CD14-positive monocyte (primary cell): ENCODE results near the gene ST8SIA3. TPM values are rescaled to one million over a fixed set of nuclear protein-coding genes. Genes with fewer than 3 reads are reported as not detected.

Source experiments
- DNase-seq, 3 donors: peaks; one replicate each; pipeline ENCODE4 v3.0.0-alpha.2; 2011 to 2022
- H2AFZ ChIP-seq: 2 replicates; pipeline ENCODE4 v1.6.0; 2012; ENCODE audit warnings: mild to moderate bottlenecking, low read depth, low read length, inconsistent platforms; ENCODE audit not compliant: insufficient read depth, poor library complexity, severe bottlenecking
- H3K27ac ChIP-seq, 2 donors: 1 replicate in 1 of 2; 2 replicates in 1 of 2; pipeline ENCODE4 v1.5.1; 2012 to 2013; ENCODE audit warnings: low read length in 2 of 2, control low read depth in 1 of 2, inconsistent platforms in 1 of 2, low read depth in 1 of 2, mild to moderate bottlenecking in 1 of 2
- H3K27me3 ChIP-seq, 2 donors: one replicate each; pipeline versions ENCODE4 v1.6.0 to v1.6.1; 2011 to 2013; ENCODE audit warnings: low read length in 2 of 2; ENCODE audit not compliant: control insufficient read depth in 2 of 2, insufficient read depth in 2 of 2
- H3K36me3 ChIP-seq, 2 donors: replicated peaks in 1 of 2; 1 replicate in 1 of 2; 2 replicates in 1 of 2; pipeline versions ENCODE4 v1.5.1 to v1.6.1; 2012 to 2013; ENCODE audit warnings: low read length in 2 of 2, control low read depth in 1 of 2, inconsistent platforms in 1 of 2, mild to moderate bottlenecking in 1 of 2; ENCODE audit not compliant: insufficient read depth in 2 of 2, control insufficient read depth in 1 of 2
- H3K4me1 ChIP-seq, 2 donors: 1 replicate in 1 of 2; 2 replicates in 1 of 2; pipeline versions ENCODE4 v1.5.1 to v1.6.1; 2012 to 2013; ENCODE audit warnings: low read length in 2 of 2, control low read depth in 1 of 2, inconsistent platforms in 1 of 2, mild to moderate bottlenecking in 1 of 2, moderate library complexity in 1 of 2; ENCODE audit not compliant: insufficient read depth in 2 of 2, control insufficient read depth in 1 of 2
- H3K4me2 ChIP-seq: replicated peaks from 2 replicates; pipeline ENCODE3; 2012; ENCODE audit warnings: low read length, moderate library complexity, mild to moderate bottlenecking; ENCODE audit not compliant: poor library complexity, severe bottlenecking; ENCODE audit errors: extremely low read depth
- H3K4me3 ChIP-seq, 3 experiments: fragments of 200-600 bp in 1 of 3; sonication (generic) in 1 of 3; replicated peaks in 1 of 3; 1 replicate in 2 of 3; 2 replicates in 1 of 3; pipeline ENCODE4 v1.5.1; 2011 to 2013; ENCODE audit warnings: low read length in 3 of 3, mild to moderate bottlenecking in 3 of 3, control low read depth in 2 of 3, low read depth in 2 of 3, inconsistent platforms in 1 of 3, moderate library complexity in 1 of 3
- H3K79me2 ChIP-seq: 2 replicates; pipeline ENCODE4 v1.6.0; 2012; ENCODE audit warnings: mild to moderate bottlenecking, control low read depth, inconsistent platforms, low read length, moderate library complexity; ENCODE audit not compliant: insufficient read depth
- H3K9ac ChIP-seq: 2 replicates; pipeline ENCODE4 v1.6.0; 2017; ENCODE audit warnings: low read length, mild to moderate bottlenecking; ENCODE audit not compliant: insufficient read depth, poor library complexity, severe bottlenecking
- H3K9me3 ChIP-seq, 2 donors: replicated peaks in 1 of 2; 1 replicate in 1 of 2; 2 replicates in 1 of 2; pipeline versions ENCODE4 v1.5.1 to v1.6.1; 2012 to 2013; ENCODE audit warnings: low read length in 2 of 2, control low read depth in 1 of 2; ENCODE audit not compliant: control insufficient read depth in 1 of 2, insufficient read depth in 1 of 2
- H4K20me1 ChIP-seq: 2 replicates; pipeline ENCODE4 v1.6.0; 2012; ENCODE audit warnings: mild to moderate bottlenecking, low read length, control low read depth, moderate library complexity; ENCODE audit not compliant: insufficient read depth
- H3K27ac Mint-ChIP-seq, 7 donors: one replicate each; pipeline ENCODE4 v1.8.0; 2020; ENCODE audit warnings: mild to moderate bottlenecking in 7 of 7, mixed read lengths in 7 of 7, moderate library complexity in 6 of 7, inconsistent platforms in 2 of 7
- H3K27me3 Mint-ChIP-seq, 3 donors: one replicate each; pipeline ENCODE4 v1.8.0; 2021 to 2022; ENCODE audit warnings: low read depth in 3 of 3, mild to moderate bottlenecking in 3 of 3, mixed read lengths in 3 of 3, moderate library complexity in 3 of 3, inconsistent platforms in 1 of 3
- H3K36me3 Mint-ChIP-seq, 2 donors: one replicate each; pipeline ENCODE4 v1.8.0; 2020; ENCODE audit warnings: mixed read lengths in 2 of 2, inconsistent platforms in 1 of 2, mild to moderate bottlenecking in 1 of 2
- H3K4me1 Mint-ChIP-seq: one replicate; pipeline ENCODE4 v1.8.0; 2020; ENCODE audit warnings: mild to moderate bottlenecking, mixed read lengths
- H3K4me3 Mint-ChIP-seq, 2 donors: one replicate each; pipeline ENCODE4 v1.8.0; 2020; ENCODE audit warnings: mild to moderate bottlenecking in 2 of 2, mixed read lengths in 2 of 2, moderate library complexity in 1 of 2
- H3K9me3 Mint-ChIP-seq, 7 donors: one replicate each; pipeline ENCODE4 v1.8.0; 2020 to 2022; ENCODE audit warnings: mixed read lengths in 7 of 7, mild to moderate bottlenecking in 6 of 7, moderate library complexity in 6 of 7, inconsistent platforms in 2 of 7
- CTCF ChIP-seq: fragments of 200-600 bp; IDR thresholded peaks from one replicate; pipeline ENCODE4 v1.8.0; 2022; ENCODE audit warnings: antibody characterized with exemption, mild to moderate bottlenecking
- WGBS: methylation state at CpG from one replicate; pipeline ENCODE4 v1.1.5; 2013; ENCODE audit warnings: missing lambda C conversion rate; ENCODE audit not compliant: insufficient coverage; 5-methylcytosine and 5-hydroxymethylcytosine counted together
- intact Hi-C, 2 donors: fragments of 100-400 bp; cut with micrococcal nuclease; formaldehyde crosslinking; loops; one replicate each; pipeline versions ENCODE4 v1.15.0 to v1.15.1; 2023
- polyA plus RNA-seq, 3 donors: library from polyadenylated mRNA; depleted of rRNA in 1 of 3; unstranded in 2 of 3; stranded (reverse) in 1 of 3; fragments of 300-500 nt in 2 of 3; fragments of >200 nt in 1 of 3; fragmentation: Illumina TruSeq in 2 of 3; gene quantifications; 1 replicate in 2 of 3; 2 replicates in 1 of 3; pipeline ENCODE4 v1.2.3, GENCODE V29; 2012 to 2021

ST8SIA3 gene
- polyA plus RNA-seq, 3 donors, result not detected

GRCh38 chr18:57346876-57347275 is 5.5 kb upstream of the ST8SIA3 start:
- no peak for DNase-seq
- 100% methylated on average over 1 of the region's 2 CpGs for WGBS
- H3K79me2 ChIP-seq, result no peaks in the 10 kb centered on the region
- no peak overlapping the region for H3K4me3 ChIP-seq
- peaks cover 15 to 34% (median 15%) of the 10 kb centered on the region in 3 donors for H3K27me3 Mint-ChIP-seq
- H3K9ac ChIP-seq, result no peak overlapping the region
- H4K20me1 ChIP-seq, result no peaks in the 10 kb centered on the region
- no peaks in the 10 kb centered on the region for H3K36me3 ChIP-seq
- H3K36me3 Mint-ChIP-seq, result no peaks in the 10 kb centered on the region
- no peak overlapping the region for H3K4me3 Mint-ChIP-seq
- H3K4me1 Mint-ChIP-seq, result no peaks in the 10 kb centered on the region
- H3K9me3 Mint-ChIP-seq, result peaks cover 0 to 11% (median 3%) of the 10 kb centered on the region in 7 donors
- no peak overlapping the region for H3K4me2 ChIP-seq
- H3K27ac Mint-ChIP-seq, result peak overlapping the region in 1 of 7 donors; percentile 54
- H2AFZ ChIP-seq, result no peak overlapping the region
- no peaks in the 10 kb centered on the region for H3K9me3 ChIP-seq
- no peak overlapping the region for H3K27ac ChIP-seq
- TF ChIP-seq CTCF, result no peak
- intact Hi-C loops, result no loop called here
- H3K27me3 ChIP-seq, result peaks cover 13 to 20% of the 10 kb centered on the region in 2 donors
- H3K4me1 ChIP-seq, result no peaks in the 10 kb centered on the region

- no peak overlapping the region for H3K4me3 ChIP-seq
- Mint-ChIP-seq H3K9me3 (peaks cover 0 to 13% (median 3%) of the 10 kb centered on the region in 7 donors), H3K36me3 (peaks cover 0 to 1% of the 10 kb centered on the region in 2 donors), H3K4me3 (no peak overlapping the region), H3K27me3 (peaks cover 22 to 38% (median 22%) of the 10 kb centered on the region in 3 donors), H3K27ac (no peak overlapping the region), H3K4me1 (no peaks in the 10 kb centered on the region)
- H4K20me1 ChIP-seq, result no peaks in the 10 kb centered on the region
- H3K9me3 ChIP-seq, result peaks cover under 1 to 4% of the 10 kb centered on the region in 2 donors
- intact Hi-C loops, result no loop called here
- no peaks in the 10 kb centered on the region for H3K4me1 ChIP-seq
- H3K4me2 ChIP-seq, result no peak overlapping the region
- 81% methylated on average over 11 of the region's 11 CpGs for WGBS
- H2AFZ ChIP-seq, result no peak overlapping the region
- no peak overlapping the region for H3K27ac ChIP-seq
- H3K27me3 ChIP-seq, result peaks cover 19 to 27% of the 10 kb centered on the region in 2 donors
- H3K36me3 ChIP-seq, result no peaks in the 10 kb centered on the region
- no peaks in the 10 kb centered on the region for H3K79me2 ChIP-seq
- DNase-seq, result no peak
- H3K9ac ChIP-seq, result no peak overlapping the region
- no peak for TF ChIP-seq CTCF
Observed at GRCh38 chr18:57347784-57348183, 4.6 kb upstream of the ST8SIA3 start.
